RWPE1 (cell line): ENCODE measurements around the gene NUFIP1.

Source experiments
- CTCF ChIA-PET: fragments of 350-600 bp; sonication (Branson Sonifier 250); formaldehyde crosslinking; extraction: SDS; loops from one replicate; lab custom pipeline; 2021; lab: Yijun Ruan, JAX
- POLR2A ChIA-PET: fragments of 400-600 bp; formaldehyde crosslinking; extraction: SDS; loops from one replicate; lab custom pipeline; 2020; ENCODE audit warnings: antibody characterized with exemption; ENCODE audit not compliant: low non-redundant PET; lab: Yijun Ruan, JAX
- DNase-seq: peaks from one replicate; pipeline ENCODE4 v3.0.0; 2012; ENCODE audit warnings: low spot score
- H3K27ac ChIP-seq: fragments of 450-650 bp; 2 replicates; pipeline ENCODE4 v1.5.1; 2017
- TF ChIP-seq, protein P1 (sequence below): fragments of 450-650 bp; conservative IDR thresholded peaks from 2 replicates; pipeline ENCODE4 v1.5.1; 2017; ENCODE audit warnings: low read depth, mild to moderate bottlenecking

The NUFIP1 gene

DNA sequence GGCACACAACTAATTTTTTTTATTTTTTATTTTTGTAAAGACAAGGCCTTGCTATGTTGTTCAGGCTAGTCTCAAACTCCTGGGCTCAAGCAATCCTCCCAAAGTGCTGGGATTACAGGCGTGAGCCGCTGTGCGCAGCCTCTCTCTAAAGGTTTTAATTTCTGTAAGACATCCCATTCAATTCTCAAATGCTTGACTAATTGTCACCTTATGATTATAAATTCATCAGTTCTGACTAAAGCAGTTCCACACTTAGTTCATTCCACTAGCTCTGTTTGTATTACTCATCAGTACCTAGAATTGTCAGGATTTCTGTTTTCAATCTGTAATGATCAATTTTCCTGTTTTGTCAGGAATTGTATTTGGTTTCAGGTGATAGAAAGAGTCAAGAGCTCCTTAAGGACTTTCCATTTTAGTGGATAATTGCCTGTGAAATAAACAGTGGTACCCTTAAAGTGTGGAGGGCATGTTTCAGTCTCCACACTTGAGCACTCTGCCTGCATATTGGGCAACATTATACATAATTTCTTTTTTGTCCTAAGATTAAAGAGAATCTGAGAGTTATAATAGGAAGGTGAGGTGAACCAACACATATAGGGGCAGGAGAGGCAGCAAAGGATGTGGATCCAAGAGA is 27.6 kb upstream of the NUFIP1 start:
- TF ChIP-seq, protein P1, sequence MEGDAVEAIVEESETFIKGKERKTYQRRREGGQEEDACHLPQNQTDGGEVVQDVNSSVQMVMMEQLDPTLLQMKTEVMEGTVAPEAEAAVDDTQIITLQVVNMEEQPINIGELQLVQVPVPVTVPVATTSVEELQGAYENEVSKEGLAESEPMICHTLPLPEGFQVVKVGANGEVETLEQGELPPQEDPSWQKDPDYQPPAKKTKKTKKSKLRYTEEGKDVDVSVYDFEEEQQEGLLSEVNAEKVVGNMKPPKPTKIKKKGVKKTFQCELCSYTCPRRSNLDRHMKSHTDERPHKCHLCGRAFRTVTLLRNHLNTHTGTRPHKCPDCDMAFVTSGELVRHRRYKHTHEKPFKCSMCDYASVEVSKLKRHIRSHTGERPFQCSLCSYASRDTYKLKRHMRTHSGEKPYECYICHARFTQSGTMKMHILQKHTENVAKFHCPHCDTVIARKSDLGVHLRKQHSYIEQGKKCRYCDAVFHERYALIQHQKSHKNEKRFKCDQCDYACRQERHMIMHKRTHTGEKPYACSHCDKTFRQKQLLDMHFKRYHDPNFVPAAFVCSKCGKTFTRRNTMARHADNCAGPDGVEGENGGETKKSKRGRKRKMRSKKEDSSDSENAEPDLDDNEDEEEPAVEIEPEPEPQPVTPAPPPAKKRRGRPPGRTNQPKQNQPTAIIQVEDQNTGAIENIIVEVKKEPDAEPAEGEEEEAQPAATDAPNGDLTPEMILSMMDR = no peak
- no peak overlapping the region for H3K27ac ChIP-seq
- no peak for DNase-seq
- POLR2A ChIA-PET = no interaction called here
- CTCF ChIA-PET = no interaction called here

DNA sequence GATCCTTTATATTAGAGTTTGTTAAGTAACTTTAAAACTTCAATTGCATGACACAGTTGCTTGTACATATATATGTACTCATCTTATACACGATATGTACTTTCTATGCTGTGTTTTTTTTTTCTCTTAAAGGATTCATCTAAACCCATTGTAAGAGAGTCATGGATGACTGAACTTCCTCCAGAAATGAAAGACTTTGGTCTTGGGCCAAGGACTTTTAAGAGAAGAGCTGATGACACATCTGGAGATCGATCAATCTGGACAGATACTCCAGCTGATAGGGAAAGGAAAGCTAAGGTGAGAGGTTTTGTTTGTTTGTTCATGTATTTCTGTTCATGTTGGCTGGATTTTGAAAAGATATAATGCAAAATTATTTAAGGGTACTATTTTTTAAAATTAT is 26.0 kb upstream of the NUFIP1 start:
- DNase-seq = no peak
- no peak overlapping the region for H3K27ac ChIP-seq
- CTCF ChIA-PET = no interaction called here
- POLR2A ChIA-PET = no interaction called here
- TF ChIP-seq, protein P1 = no peak

DNA sequence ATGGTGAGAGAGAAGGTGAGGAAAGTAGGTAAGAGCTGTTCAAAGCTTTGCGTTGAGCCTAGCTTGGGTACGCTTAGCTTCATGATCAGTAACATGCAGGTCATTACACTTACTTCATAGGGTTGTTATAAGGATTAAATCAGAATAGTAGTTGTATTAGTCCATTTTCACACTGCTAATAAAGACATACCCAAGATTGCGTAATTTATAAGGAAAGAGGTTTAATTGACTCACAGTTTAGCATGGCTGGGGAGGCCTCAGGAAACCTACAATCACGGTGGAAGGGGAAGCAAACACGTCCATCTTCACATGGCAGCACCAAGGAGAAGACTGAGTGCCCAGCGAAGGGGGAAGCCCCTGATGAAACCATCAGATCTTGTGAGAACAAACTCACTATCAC is 21.9 kb upstream of the NUFIP1 start:
- no peak for DNase-seq
- ChIA-PET CTCF (interaction anchor here (0.7 kb wide), 1 partner anchor 12 kb away, joined by 3 read pairs; no protein-coding TSS in a partner anchor), POLR2A (no interaction called here)
- H3K27ac ChIP-seq = no peak overlapping the region
- TF ChIP-seq, protein P1 = no peak

DNA sequence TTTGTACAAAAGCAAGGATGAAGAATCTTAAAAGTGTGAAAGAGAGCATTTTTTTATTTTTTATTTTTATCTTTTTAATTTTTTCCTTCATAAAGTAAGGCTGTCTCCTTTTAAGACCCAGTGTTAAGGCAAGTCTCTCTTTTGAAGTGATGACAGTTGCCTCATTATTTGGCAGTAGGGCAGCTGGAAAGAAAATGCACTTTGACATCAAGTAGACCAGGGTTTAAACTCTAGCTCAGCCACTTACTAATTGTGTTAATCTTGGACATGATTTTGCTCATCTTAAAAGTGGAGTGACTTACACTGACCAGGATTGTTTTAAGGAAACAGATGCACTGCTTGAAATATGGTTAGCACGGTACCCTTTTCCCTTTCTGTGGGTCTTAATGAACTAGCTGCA is 18.6 kb upstream of the NUFIP1 start:
- no peak for DNase-seq
- POLR2A ChIA-PET = no interaction called here
- TF ChIP-seq, protein P1 = no peak
- CTCF ChIA-PET = no interaction called here
- H3K27ac ChIP-seq = no peak overlapping the region

DNA sequence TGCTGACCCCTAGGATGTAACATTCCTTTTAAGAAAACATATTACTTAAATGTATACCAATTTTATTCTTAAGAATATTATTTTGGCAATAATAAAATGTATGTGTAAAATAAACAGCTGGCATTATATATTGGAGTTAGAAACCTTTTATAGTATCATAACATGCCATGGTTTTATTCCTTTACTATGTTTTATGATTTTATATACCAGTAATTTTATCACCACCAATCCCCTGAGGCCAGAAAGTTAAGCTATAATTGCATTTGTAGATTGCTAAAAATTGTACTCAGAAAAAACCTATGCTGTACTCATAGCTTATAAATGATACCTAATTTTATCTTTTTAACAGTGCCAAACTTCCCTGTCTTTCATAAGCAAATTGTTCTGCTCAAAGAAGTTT is 18.0 kb upstream of the NUFIP1 start:
- TF ChIP-seq, protein P1 = no peak
- no peak for DNase-seq
- POLR2A ChIA-PET = no interaction called here
- CTCF ChIA-PET = interaction anchor here (0.6 kb wide), 3 partner anchors 18 to 500 kb away, joined by 3 to 4 read pairs (median 3); no protein-coding TSS in a partner anchor
- no peak overlapping the region for H3K27ac ChIP-seq

DNA sequence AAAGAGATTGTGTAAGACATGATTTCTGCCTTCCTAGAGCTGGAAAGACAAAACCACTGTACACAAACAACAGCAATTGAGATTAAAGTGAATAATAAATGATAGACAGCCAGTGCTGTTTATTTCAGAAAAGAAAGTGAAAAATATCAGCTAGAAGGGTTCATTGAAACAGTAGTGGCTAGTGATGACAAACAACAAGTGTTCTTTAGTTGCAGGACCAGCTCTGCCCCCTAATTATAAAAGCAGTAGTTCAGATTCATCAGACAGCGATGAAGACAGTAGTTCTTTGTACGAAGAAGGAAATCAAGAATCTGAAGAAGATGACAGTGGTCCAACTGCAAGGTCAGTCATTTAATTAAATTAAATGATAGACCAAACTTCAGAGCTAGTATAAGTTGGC is 14.8 kb upstream of the NUFIP1 start:
- H3K27ac ChIP-seq = no peak overlapping the region
- TF ChIP-seq, protein P1 = no peak
- CTCF ChIA-PET = interaction anchor here (0.7 to 1.3 kb wide), 2 partner anchors 18 to 410 kb away, joined by 3 to 5 read pairs; no protein-coding TSS in a partner anchor
- POLR2A ChIA-PET = no interaction called here
- no peak for DNase-seq
